ENCODE data around the gene CPD. TPM values are rescaled to one million over a fixed set of nuclear protein-coding genes. Genes with fewer than 3 reads are reported as not detected.

CPD gene
- total RNA-seq, 2 experiments from 2014 or later = 18.6 to 23.3 TPM

DNA sequence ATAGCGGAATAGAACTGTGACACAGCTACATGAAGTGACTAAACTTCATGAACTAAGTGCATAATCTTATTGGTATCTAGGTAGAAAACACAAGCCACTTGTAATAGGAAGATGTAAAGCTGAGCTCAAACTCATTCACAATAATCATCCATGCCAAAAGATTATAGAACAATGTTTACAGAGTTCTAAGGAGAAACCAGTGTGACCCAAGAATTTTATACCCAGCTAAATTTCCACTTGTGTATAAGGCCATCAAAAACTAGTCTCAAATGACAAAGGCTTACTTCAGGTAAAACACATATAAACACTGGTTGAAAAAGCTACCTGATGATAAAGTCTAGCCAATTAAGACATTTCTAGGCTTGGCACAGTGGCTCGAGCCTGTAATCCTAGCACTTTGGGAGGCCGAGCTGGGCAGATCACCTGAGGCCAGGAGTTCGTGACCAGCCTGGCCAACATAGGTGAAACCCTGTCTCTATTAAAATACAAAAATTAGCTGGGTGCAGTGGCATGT lies 16.9 kb upstream of the CPD start:
- DNase-seq (no peak), ATAC-seq (ENCODE audit: low read depth) (no peak)
- H3K27ac Mint-ChIP-seq = no peak overlapping the region
- peaks cover 3% of the 10 kb centered on the region for H3K27me3 Mint-ChIP-seq
- H3K36me3 Mint-ChIP-seq = peaks cover 7% of the 10 kb centered on the region
- H3K4me3 Mint-ChIP-seq = no peak overlapping the region
- peaks cover 18% of the 10 kb centered on the region for H3K4me1 Mint-ChIP-seq
- H3K9me3 Mint-ChIP-seq = peaks cover 10% of the 10 kb centered on the region
- POLR2A ChIA-PET = interaction anchor here (0.6 to 0.8 kb wide), 3 partner anchors 17 to 359 kb away, joined by 3 read pairs; partner anchors contain the start of gene CPD

DNA sequence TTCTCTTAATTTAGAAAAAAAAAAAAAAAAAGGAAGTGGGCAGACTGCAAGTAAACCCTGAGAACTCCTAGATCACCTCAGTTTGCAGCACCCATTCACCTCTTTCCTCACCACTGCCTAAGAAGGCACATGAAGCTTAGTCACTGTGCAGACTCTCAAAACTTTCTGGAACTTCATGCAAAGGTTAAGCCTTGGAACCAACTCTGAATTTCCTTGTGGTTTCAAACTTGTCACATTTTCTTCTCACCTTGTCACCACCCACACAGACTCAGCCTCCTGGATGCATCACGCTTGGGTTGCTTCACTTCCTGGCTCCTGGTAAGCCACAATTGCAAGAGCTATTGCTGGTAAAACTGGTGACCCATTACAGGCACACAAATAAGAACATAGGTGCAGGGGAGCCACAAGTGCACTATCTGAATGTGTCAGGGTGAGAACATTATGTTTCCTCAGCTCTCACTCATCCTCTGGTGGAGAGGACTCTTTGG lies 15.0 kb upstream of the CPD start:
- Mint-ChIP-seq H3K36me3 (peaks cover 7% of the 10 kb centered on the region), H3K4me1 (peaks cover 22% of the 10 kb centered on the region), H3K9me3 (peaks cover 10% of the 10 kb centered on the region), H3K27me3 (no peaks in the 10 kb centered on the region), H3K27ac (peak overlapping the region; percentile 91), H3K4me3 (no peak overlapping the region)
- DNase-seq (peak; percentile 61), ATAC-seq (ENCODE audit: low read depth) (peak; percentile 90)
- POLR2A ChIA-PET = interaction anchor here (0.6 to 2.1 kb wide), 6 partner anchors 15 to 1811 kb away, joined by 3 to 12 read pairs (median 4); partner anchors contain the start of gene CPD

DNA sequence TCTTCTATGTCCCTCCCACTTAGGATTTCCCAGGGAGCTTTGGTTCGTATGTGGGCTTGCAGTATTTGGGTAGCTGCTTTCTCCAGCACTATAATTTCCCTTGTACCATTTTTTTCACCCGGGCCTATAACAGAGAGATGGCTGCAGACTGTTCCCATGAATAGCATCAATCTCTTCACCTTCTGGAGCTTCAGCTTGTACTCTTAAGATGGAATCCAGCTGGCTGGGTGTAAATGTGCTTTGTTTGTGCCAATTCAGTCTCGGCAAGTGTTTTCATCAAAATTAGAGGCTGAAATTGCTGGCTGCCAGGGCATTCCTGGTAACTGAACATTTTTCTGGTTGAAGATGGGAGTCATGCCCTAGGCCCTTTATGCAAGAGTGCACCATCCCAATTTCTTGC lies 12.2 kb upstream of the CPD start:
- Mint-ChIP-seq H3K4me3 (no peak overlapping the region), H3K4me1 (peaks cover 29% of the 10 kb centered on the region), H3K27me3 (no peaks in the 10 kb centered on the region), H3K9me3 (peaks cover 1% of the 10 kb centered on the region), H3K36me3 (no peaks in the 10 kb centered on the region), H3K27ac (no peak overlapping the region)
- no peak for DNase-seq
- POLR2A ChIA-PET = interaction anchor here (1.0 kb wide), 1 partner anchor 111 kb away, joined by 3 read pairs; the partner anchor contains the start of gene GOSR1
- ATAC-seq (ENCODE audit: low read depth) = no peak

DNA sequence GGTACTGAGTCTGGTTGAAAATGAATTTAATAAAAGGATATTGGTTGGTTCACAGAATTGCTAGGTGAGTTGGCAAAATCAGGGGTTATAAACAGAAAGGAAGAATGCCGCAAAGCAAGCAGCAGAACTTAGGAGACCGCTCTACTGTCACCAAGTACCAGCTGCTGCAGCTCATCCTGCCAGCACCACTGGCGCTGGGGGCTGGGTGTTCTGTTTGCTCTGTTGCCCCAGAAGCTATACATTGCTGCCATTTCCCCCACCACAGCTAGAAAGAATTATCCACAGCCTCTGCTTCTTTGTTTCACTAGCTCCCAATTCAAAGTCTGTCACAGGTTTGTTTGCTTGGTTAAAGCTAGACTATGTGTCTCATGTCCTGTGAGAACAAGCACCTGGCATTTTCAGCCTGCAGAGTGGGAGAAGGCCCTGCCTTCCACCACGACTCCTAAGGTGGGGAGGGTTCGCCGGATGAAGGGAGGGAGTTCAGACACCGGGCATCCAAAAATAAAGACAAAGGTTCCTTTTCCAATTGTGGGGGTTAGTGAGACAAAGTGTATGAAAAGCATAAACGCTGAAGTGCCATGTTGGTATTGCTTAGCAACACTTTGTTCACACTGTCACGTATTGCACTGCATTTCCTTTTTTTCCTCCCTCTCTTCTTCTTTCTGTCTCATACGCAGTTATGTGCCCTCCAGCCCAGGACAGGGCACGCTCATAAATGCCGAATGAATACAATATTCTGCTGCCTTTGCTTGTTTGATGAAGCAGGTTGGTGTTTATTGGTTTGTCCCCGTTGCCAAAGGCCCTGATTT lies 9.6 kb upstream of the CPD start:
- Mint-ChIP-seq H3K36me3 (no peaks in the 10 kb centered on the region), H3K4me1 (peaks cover 19% of the 10 kb centered on the region), H3K9me3 (no peaks in the 10 kb centered on the region), H3K27me3 (no peaks in the 10 kb centered on the region), H3K4me3 (no peak overlapping the region), H3K27ac (no peak overlapping the region)
- DNase-seq (no peak), ATAC-seq (ENCODE audit: low read depth) (peak; percentile 17)
- POLR2A ChIA-PET = no interaction called here

DNA sequence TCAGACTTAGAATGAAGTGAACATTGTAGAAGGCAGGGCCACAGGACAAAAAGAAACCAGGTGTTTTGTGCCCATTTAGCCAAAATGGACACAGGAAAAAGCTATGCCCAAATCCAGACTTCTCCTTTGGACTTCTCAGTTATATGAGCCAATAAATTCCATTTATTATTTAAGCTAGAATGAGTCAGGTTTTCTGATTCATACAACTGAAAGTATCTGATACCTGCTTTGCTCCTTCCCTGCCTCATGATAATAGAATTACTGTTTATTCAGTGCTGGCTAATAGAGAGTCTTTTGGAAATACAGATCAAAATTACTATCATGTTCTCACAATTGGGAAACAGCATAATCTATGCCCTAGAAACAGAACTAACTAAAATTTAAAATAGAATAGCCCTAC lies 8.7 kb upstream of the CPD start:
- peaks cover 16% of the 10 kb centered on the region for H3K4me1 Mint-ChIP-seq
- DNase-seq (no peak), ATAC-seq (ENCODE audit: low read depth) (no peak)
- H3K4me3 Mint-ChIP-seq = no peak overlapping the region
- no peak overlapping the region for H3K27ac Mint-ChIP-seq
- H3K27me3 Mint-ChIP-seq = no peaks in the 10 kb centered on the region
- no peaks in the 10 kb centered on the region for H3K36me3 Mint-ChIP-seq
- H3K9me3 Mint-ChIP-seq = no peaks in the 10 kb centered on the region
- POLR2A ChIA-PET = no interaction called here

DNA sequence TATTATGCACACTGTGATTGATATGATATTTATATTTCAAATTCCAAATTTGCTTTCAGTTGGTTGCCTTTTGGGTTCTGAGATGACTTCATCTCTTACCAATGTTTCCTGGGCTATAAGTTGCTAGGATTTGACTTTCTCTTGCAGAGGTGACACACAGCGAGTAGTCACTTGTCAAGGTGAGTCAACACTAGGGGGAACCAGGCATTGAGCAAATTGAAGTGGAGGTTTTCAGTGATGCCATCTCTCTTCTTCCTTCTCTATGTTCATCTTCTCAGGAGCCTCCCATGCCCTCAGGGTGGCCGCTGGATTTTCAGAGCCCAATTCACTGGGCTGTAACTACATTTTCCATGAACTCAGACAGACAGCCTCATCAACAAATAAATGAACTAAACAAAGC lies 6.0 kb upstream of the CPD start:
- DNase-seq (no peak), ATAC-seq (ENCODE audit: low read depth) (peak; percentile 51)
- Mint-ChIP-seq H3K4me1 (peaks cover 27% of the 10 kb centered on the region), H3K4me3 (no peak overlapping the region), H3K9me3 (no peaks in the 10 kb centered on the region), H3K36me3 (no peaks in the 10 kb centered on the region), H3K27ac (no peak overlapping the region), H3K27me3 (peaks cover 2% of the 10 kb centered on the region)
- POLR2A ChIA-PET = no interaction called here

DNA sequence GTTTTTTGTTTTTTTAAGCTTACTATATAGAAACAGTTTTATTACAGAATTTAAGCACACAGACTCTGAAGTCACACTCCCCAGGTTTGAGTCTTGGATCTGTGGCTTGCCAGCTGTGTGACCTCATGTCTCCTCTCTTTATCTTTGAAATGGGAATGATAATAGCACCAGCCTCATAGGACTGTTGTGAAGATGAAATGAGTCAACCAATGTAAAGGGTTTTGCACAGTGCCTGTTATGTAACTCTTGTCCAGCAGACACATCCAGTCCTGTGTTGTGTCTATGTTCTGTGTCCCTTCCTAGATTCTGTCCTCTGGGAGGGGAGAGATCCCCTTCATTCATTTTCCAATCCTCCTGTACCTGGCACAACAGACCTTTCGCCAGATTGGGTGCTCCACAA lies 3.1 kb upstream of the CPD start:
- DNase-seq (no peak), ATAC-seq (ENCODE audit: low read depth) (no peak)
- Mint-ChIP-seq H3K27me3 (peaks cover 2% of the 10 kb centered on the region), H3K4me3 (no peak overlapping the region), H3K27ac (no peak overlapping the region), H3K9me3 (no peaks in the 10 kb centered on the region), H3K4me1 (peaks cover 34% of the 10 kb centered on the region), H3K36me3 (no peaks in the 10 kb centered on the region)
- POLR2A ChIA-PET = no interaction called here

DNA sequence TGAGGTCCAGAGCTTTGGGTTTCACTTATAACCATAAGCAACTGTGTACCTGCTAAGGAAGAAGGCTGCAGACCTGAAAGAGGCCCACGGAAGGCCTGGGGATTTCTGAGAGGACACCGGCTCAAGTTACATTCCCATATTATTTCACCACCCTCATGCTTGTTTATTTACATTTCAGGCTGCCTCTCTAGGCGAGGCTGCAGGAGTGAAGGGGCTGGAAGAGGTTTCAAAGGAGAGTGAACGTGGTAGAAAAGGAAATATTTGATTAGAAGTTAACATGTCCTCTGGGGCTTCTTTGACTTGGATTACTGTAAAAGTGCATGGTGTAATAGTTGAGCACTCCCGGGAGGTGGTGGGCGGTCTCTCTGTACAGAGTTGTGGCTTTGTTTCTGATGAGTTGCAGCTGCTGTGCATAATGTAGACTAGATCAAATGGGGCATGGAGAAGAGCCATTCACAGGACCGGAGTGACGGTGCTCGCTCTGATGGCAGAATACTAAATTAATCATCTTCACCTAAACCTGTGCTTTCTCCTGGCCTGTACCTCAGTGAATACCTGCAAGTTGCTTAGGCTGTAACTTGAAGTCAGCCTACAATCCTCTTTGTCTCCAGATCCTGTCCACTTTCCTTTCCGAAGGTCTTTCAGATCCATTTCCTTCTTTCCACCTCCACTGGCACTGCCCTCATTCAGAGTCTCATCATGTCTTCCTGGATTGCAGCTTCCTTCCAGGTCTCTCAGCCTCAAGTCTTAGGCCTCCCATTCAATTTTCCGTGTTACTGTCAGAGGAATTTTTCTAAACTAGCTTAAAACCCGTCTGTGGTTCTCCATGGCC lies 1.9 kb upstream of the CPD start:
- Mint-ChIP-seq H3K4me3 (no peak overlapping the region), H3K27ac (no peak overlapping the region), H3K36me3 (no peaks in the 10 kb centered on the region), H3K9me3 (no peaks in the 10 kb centered on the region), H3K27me3 (peaks cover 2% of the 10 kb centered on the region), H3K4me1 (peaks cover 42% of the 10 kb centered on the region)
- POLR2A ChIA-PET = interaction anchor here (0.5 to 3.2 kb wide), 2 partner anchors 13 to 462 kb away, joined by 3 to 12 read pairs; no protein-coding TSS in a partner anchor
- no peak for DNase-seq
- no peak for ATAC-seq (ENCODE audit: low read depth)

DNA sequence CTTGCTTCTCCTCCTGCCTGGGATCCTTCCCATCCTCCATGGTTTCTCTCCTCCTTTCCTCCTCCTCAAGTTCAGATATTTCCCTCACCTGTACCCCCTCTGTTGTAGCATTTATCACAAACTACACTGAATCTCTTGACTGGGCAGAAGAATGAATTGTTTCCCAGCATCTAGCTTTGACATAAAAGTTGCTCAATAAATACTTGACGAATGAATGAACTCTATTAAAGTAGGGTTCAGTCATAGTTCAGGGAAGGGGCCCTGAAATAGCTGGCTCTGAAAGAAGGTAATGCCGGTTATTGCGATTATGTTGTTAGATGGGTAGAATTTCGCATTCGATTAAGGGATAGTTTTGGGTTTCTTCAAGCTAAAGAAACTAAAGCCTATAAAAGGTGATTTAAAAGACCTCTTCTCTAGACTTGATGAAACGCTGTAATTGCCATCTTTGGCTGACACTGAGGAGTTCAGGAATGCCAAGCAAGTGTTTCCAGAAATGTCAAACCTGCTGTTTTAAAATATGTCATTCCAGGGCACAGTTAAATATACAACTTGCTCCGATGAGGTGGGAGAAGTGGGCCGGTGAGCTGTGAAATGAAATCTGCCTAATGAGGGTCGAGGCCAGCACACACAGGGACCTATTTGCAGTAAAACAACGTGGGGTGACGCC lies 1.0 kb upstream of the CPD start:
- no peak for ATAC-seq (ENCODE audit: low read depth)
- H3K27ac Mint-ChIP-seq = peak overlapping the region; percentile 95
- no peaks in the 10 kb centered on the region for H3K36me3 Mint-ChIP-seq
- H3K27me3 Mint-ChIP-seq = peaks cover 2% of the 10 kb centered on the region
- DNase-seq = no peak
- no peaks in the 10 kb centered on the region for H3K9me3 Mint-ChIP-seq
- POLR2A ChIA-PET = interaction anchor here (0.5 to 3.2 kb wide), 5 partner anchors 14 to 461 kb away, joined by 3 to 12 read pairs (median 3); partner anchors contain the start of gene BLMH
- peaks cover 44% of the 10 kb centered on the region for H3K4me1 Mint-ChIP-seq
- H3K4me3 Mint-ChIP-seq = peak overlapping the region; percentile 98

DNA sequence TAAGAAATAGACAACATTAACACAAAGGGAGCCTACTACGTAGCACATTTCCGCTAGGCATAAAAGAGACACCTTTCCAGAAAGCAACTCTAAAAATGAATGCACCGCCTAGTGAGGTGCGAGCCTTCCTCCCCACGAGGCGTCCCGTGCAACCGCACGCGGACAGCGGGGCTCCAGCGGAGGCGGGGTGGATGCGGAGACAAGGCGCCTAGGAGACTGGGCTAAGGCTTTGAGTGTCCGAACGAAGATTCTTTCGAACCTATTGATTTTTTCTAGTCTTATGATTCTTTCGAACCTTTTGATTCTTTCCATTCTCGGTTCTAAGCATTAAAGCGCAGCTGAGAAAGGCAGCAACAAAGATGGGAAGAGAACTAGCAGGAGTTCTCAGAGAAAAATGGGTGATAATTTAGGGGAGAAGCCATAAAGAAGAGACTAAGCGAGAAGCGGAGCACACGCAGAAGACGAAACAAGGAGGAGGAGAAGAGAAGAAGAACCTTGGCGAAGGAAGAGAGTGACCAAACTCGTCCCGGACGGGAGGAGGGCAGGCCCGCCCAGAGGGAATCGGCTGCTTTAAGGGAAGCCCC lies 394 bp upstream of the CPD start:
- Mint-ChIP-seq H3K27ac (peak overlapping the region; percentile 95), H3K9me3 (no peaks in the 10 kb centered on the region), H3K36me3 (no peaks in the 10 kb centered on the region), H3K27me3 (peaks cover 2% of the 10 kb centered on the region), H3K4me1 (peaks cover 46% of the 10 kb centered on the region), H3K4me3 (peak overlapping the region; percentile 98)
- peak; percentile 40 for ATAC-seq (ENCODE audit: low read depth)
- DNase-seq = peak; percentile 72
- POLR2A ChIA-PET = interaction anchor here (0.6 to 3.2 kb wide), 4 partner anchors 14 to 454 kb away, joined by 3 to 12 read pairs (median 4); partner anchors contain the start of gene BLMH

DNA sequence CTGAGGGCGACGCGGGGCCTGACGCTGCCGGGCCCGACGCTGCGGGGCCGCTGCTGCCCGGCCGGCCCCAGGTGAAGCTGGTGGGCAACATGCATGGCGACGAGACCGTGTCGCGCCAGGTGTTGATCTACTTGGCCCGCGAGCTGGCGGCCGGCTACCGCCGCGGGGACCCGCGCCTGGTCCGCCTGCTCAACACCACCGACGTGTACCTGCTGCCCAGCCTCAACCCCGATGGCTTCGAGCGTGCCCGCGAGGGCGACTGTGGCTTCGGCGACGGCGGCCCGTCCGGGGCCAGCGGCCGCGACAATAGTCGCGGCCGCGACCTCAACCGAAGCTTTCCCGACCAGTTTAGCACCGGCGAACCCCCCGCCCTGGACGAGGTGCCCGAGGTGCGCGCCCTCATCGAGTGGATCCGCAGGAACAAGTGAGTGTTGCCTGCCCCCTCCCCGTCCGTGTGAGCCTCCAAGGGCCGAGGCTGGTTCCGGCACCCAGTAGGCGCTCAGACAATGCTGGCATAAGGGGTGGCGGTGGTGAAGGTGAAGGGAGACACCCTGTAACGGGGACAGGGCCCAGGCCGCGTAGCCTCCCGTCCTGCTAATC lies 676 bp downstream of the CPD start:
- Mint-ChIP-seq H3K36me3 (no peaks in the 10 kb centered on the region), H3K9me3 (no peaks in the 10 kb centered on the region), H3K4me1 (peaks cover 50% of the 10 kb centered on the region), H3K4me3 (peak overlapping the region; percentile 87), H3K27ac (peak overlapping the region; percentile 51), H3K27me3 (peaks cover 2% of the 10 kb centered on the region)
- POLR2A ChIA-PET = interaction anchor here (1.4 to 3.2 kb wide), 3 partner anchors 16 to 88 kb away, joined by 3 to 12 read pairs (median 4); partner anchors contain the start of gene BLMH
- DNase-seq = peak; percentile 55
- ATAC-seq (ENCODE audit: low read depth) = no peak

DNA sequence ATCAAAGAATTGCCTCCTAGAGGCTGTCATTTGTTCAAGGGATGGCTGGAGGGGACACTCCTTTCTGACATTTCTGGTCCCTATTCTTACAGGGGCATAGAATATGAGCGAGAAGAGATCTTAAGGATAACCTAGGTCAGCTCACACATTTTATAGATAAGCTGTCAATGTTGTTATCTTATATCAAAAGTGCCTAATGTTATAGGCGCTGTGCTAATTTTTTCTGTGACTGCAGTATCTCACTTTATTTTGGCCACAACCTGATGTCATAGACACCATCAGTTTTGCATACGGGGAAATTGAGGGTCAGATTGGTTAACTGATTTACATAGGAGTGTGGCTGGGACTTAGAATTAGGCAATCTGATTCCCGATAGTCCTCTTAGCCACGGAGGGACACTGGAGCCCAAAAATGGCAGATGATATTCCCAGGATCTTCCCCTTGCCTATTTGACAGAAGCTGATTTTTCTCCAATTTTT lies 1.2 kb downstream of the CPD start:
- peaks cover 50% of the 10 kb centered on the region for H3K4me1 Mint-ChIP-seq
- DNase-seq (no peak), ATAC-seq (ENCODE audit: low read depth) (no peak)
- POLR2A ChIA-PET = interaction anchor here (3.2 kb wide), 1 partner anchor 16 kb away, joined by 12 read pairs; no protein-coding TSS in a partner anchor
- H3K27ac Mint-ChIP-seq = peak overlapping the region; percentile 51
- H3K4me3 Mint-ChIP-seq = peak overlapping the region; percentile 87
- no peaks in the 10 kb centered on the region for H3K9me3 Mint-ChIP-seq
- no peaks in the 10 kb centered on the region for H3K36me3 Mint-ChIP-seq
- peaks cover 2% of the 10 kb centered on the region for H3K27me3 Mint-ChIP-seq
